ENCODE data around the gene MCTP1. TPM values are rescaled to one million over a fixed set of nuclear protein-coding genes. Genes with fewer than 3 reads are reported as not detected.

Gene MCTP1
- total and polyA plus RNA-seq, 8 donors = 4.4 to 55.1 (median 5.9) TPM

GRCh38 chr5:94759022-94759421, 525.9 kb downstream of the MCTP1 start:
- no peak overlapping the region for H3K4me3 ChIP-seq
- no peaks in the 10 kb centered on the region for H3K9me3 ChIP-seq
- ATAC-seq = no peak
- H3K36me3 ChIP-seq = no peaks in the 10 kb centered on the region
- no peak overlapping the region for H3K27ac ChIP-seq
- intact Hi-C loops (cut with DNase I) = no loop called here
- no peaks in the 10 kb centered on the region for H3K4me1 ChIP-seq
- no peaks in the 10 kb centered on the region for H3K27me3 ChIP-seq
- TF ChIP-seq CTCF (IDR thresholded peaks at IDR 0.05) = no peak
- DNase-seq = no peak

- ATAC-seq (no peak), DNase-seq (no peak)
- no peak overlapping the region for H3K27ac ChIP-seq
- no peaks in the 10 kb centered on the region for H3K4me1 ChIP-seq
- H3K27me3 ChIP-seq = no peaks in the 10 kb centered on the region
- no peak for TF ChIP-seq CTCF (IDR thresholded peaks at IDR 0.05)
- H3K4me3 ChIP-seq = no peak overlapping the region
- intact Hi-C loops (cut with DNase I) = no loop called here
- no peaks in the 10 kb centered on the region for H3K36me3 ChIP-seq
- no peaks in the 10 kb centered on the region for H3K9me3 ChIP-seq
Measured at GRCh38 chr5:94754824-94755223, 530.1 kb downstream of the MCTP1 start.

GRCh38 chr5:94751460-94751859, 533.4 kb downstream of the MCTP1 start:
- Histone ChIP-seq H3K4me3 (no peak overlapping the region), H3K27me3 (no peaks in the 10 kb centered on the region), H3K4me1 (peaks cover 0 to 5% of the 10 kb centered on the region in 2 donors), H3K27ac (no peak overlapping the region), H3K36me3 (no peaks in the 10 kb centered on the region), H3K9me3 (no peaks in the 10 kb centered on the region)
- intact Hi-C loops (cut with DNase I) = no loop called here
- DNase-seq = no peak
- peak; percentile 90 for ATAC-seq
- TF ChIP-seq CTCF (IDR thresholded peaks at IDR 0.05) = no peak

- DNase-seq = no peak
- intact Hi-C loops (cut with DNase I) = no loop called here
- Histone ChIP-seq H3K4me3 (no peak overlapping the region), H3K9me3 (no peaks in the 10 kb centered on the region), H3K4me1 (peaks cover 0 to 8% of the 10 kb centered on the region in 2 donors), H3K36me3 (no peaks in the 10 kb centered on the region), H3K27ac (no peak overlapping the region), H3K27me3 (no peaks in the 10 kb centered on the region)
- no peak for ATAC-seq
- TF ChIP-seq CTCF (IDR thresholded peaks at IDR 0.05) = no peak
Measured at GRCh38 chr5:94750681-94751080, 534.2 kb downstream of the MCTP1 start.

- H3K27me3 ChIP-seq = no peaks in the 10 kb centered on the region
- no peak for TF ChIP-seq CTCF (IDR thresholded peaks at IDR 0.05)
- DNase-seq (no peak), ATAC-seq (no peak)
- peaks cover 0 to 8% of the 10 kb centered on the region in 2 donors for H3K4me1 ChIP-seq
- no peak overlapping the region for H3K4me3 ChIP-seq
- no peaks in the 10 kb centered on the region for H3K36me3 ChIP-seq
- no peaks in the 10 kb centered on the region for H3K9me3 ChIP-seq
- H3K27ac ChIP-seq = no peak overlapping the region
- intact Hi-C loops (cut with DNase I) = no loop called here
Measured at GRCh38 chr5:94749042-94749441, 535.9 kb downstream of the MCTP1 start.
